H9 (cell line): ENCODE results near the gene NR3C2. TPM values are rescaled to one million over a fixed set of nuclear protein-coding genes. Genes with fewer than 3 reads are reported as not detected.

Source experiments
- DNase-seq: peaks from one replicate; pipeline ENCODE4 v3.0.0-alpha.2; 2017
- H2AFZ ChIP-seq: one replicate; pipeline ENCODE4 v1.6.1; 2013; ENCODE audit warnings: mild to moderate bottlenecking, low read length, control low read depth, moderate library complexity
- H2AK5ac ChIP-seq: 2 replicates; pipeline ENCODE4 v1.6.1; 2013; ENCODE audit warnings: low read length, control low read depth, mixed read lengths; ENCODE audit not compliant: insufficient read length
- H2BK120ac ChIP-seq: one replicate; pipeline ENCODE4 v1.6.1; 2013; ENCODE audit warnings: low read depth, mild to moderate bottlenecking, low read length, control low read depth, inconsistent platforms; ENCODE audit not compliant: poor library complexity, severe bottlenecking
- H2BK12ac ChIP-seq: 2 replicates; pipeline ENCODE4 v1.6.1; 2013; ENCODE audit warnings: low read length, control low read depth, mixed read lengths, low read depth; ENCODE audit not compliant: insufficient read length
- H2BK15ac ChIP-seq: 2 replicates; pipeline ENCODE4 v1.6.1; 2013; ENCODE audit warnings: low read depth, low read length, control low read depth
- H2BK20ac ChIP-seq: one replicate; pipeline ENCODE4 v1.6.1; 2013; ENCODE audit warnings: low read depth, mild to moderate bottlenecking, low read length, control low read depth, inconsistent platforms; ENCODE audit not compliant: poor library complexity, severe bottlenecking
- H2BK5ac ChIP-seq: 2 replicates; pipeline ENCODE4 v1.6.1; 2013; ENCODE audit warnings: low read length, control low read depth, mixed read lengths; ENCODE audit not compliant: insufficient read length
- H3K14ac ChIP-seq: 2 replicates; pipeline ENCODE4 v1.6.1; 2013; ENCODE audit warnings: low read length, control low read depth; ENCODE audit not compliant: insufficient read depth
- H3K18ac ChIP-seq: 2 replicates; pipeline ENCODE4 v1.6.1; 2013; ENCODE audit warnings: low read depth, mild to moderate bottlenecking, mixed read lengths, low read length, control low read depth; ENCODE audit not compliant: insufficient read length
- H3K23ac ChIP-seq: 2 replicates; pipeline ENCODE4 v1.6.1; 2013; ENCODE audit warnings: low read length, control low read depth, mixed read lengths, low read depth; ENCODE audit not compliant: insufficient read length
- H3K23me2 ChIP-seq: 2 replicates; pipeline ENCODE4 v1.6.1; 2013; ENCODE audit warnings: low read depth, mild to moderate bottlenecking, mixed read lengths, low read length, control low read depth; ENCODE audit not compliant: insufficient read length, poor library complexity, severe bottlenecking
- H3K27ac ChIP-seq: 2 replicates; pipeline ENCODE4 v1.5.1; 2013; ENCODE audit warnings: low read length, control low read depth, mixed read lengths, low read depth; ENCODE audit not compliant: insufficient read length
- H3K27me3 ChIP-seq: 2 replicates; pipeline ENCODE4 v1.6.1; 2013; ENCODE audit warnings: low read length, control low read depth, inconsistent platforms; ENCODE audit not compliant: insufficient read depth
- H3K4ac ChIP-seq: 2 replicates; pipeline ENCODE4 v1.6.1; 2013; ENCODE audit warnings: low read depth, mild to moderate bottlenecking, control low read depth, inconsistent platforms, low read length, moderate library complexity
- H3K4me1 ChIP-seq: 2 replicates; pipeline ENCODE4 v1.6.1; 2013; ENCODE audit warnings: low read length, control low read depth, inconsistent platforms; ENCODE audit not compliant: insufficient read depth
- H3K4me2 ChIP-seq: 2 replicates; pipeline ENCODE4 v1.6.1; 2013; ENCODE audit warnings: low read length, control low read depth, mixed read lengths; ENCODE audit not compliant: insufficient read length, insufficient read depth
- H3K56ac ChIP-seq: 2 replicates; pipeline ENCODE4 v1.6.1; 2013; ENCODE audit warnings: low read depth, mild to moderate bottlenecking, mixed read lengths, low read length, control low read depth; ENCODE audit not compliant: insufficient read length
- H3K79me1 ChIP-seq: 2 replicates; pipeline ENCODE4 v1.6.1; 2013; ENCODE audit warnings: low read depth, mild to moderate bottlenecking, moderate library complexity, low read length, control low read depth, inconsistent platforms; ENCODE audit not compliant: insufficient read depth, poor library complexity, severe bottlenecking
- H3K79me2 ChIP-seq: 2 replicates; pipeline ENCODE4 v1.6.1; 2013; ENCODE audit warnings: low read length, control low read depth, inconsistent platforms; ENCODE audit not compliant: insufficient read depth
- H3K9ac ChIP-seq: 2 replicates; pipeline ENCODE4 v1.6.1; 2013; ENCODE audit warnings: low read length, control low read depth, mixed read lengths; ENCODE audit not compliant: insufficient read length; ENCODE audit errors: extremely low read depth
- H3K9me3 ChIP-seq: one replicate; pipeline ENCODE4 v1.6.1; 2013; ENCODE audit warnings: low read depth, low read length, inconsistent platforms; ENCODE audit not compliant: control insufficient read depth
- H3T11ph ChIP-seq: one replicate; pipeline ENCODE4 v1.6.1; 2013; ENCODE audit warnings: mild to moderate bottlenecking, low read length, control low read depth, inconsistent platforms
- H4K20me1 ChIP-seq: one replicate; pipeline ENCODE4 v1.6.1; 2013; ENCODE audit not compliant: control insufficient read depth, insufficient read length, insufficient read depth
- H4K5ac ChIP-seq: 2 replicates; pipeline ENCODE4 v1.6.1; 2013; ENCODE audit warnings: low read depth, mild to moderate bottlenecking, mixed read lengths, low read length, control low read depth; ENCODE audit not compliant: insufficient read length
- H4K8ac ChIP-seq: replicated peaks from 2 replicates; pipeline ENCODE4 v1.6.1; 2013; ENCODE audit warnings: low read length, control low read depth, mixed read lengths, low read depth; ENCODE audit not compliant: insufficient read length
- H4K91ac ChIP-seq: 2 replicates; pipeline ENCODE4 v1.6.1; 2013; ENCODE audit warnings: low read depth, mild to moderate bottlenecking, moderate library complexity, mixed read lengths, low read length, control low read depth; ENCODE audit not compliant: insufficient read length
- H3K27ac Mint-ChIP-seq, 3 experiments: 2 replicates in 2 of 3; 3 replicates in 1 of 3; pipeline ENCODE4 v1.8.0; 2020 to 2021; ENCODE audit warnings: mixed read lengths in 3 of 3, mild to moderate bottlenecking in 1 of 3, moderate library complexity in 1 of 3
- H3K27me3 Mint-ChIP-seq: 2 replicates; pipeline ENCODE4 v1.8.0; 2021; ENCODE audit warnings: low read depth, mild to moderate bottlenecking, moderate library complexity, mixed read lengths
- H3K36me3 Mint-ChIP-seq, 3 experiments: 2 replicates in 2 of 3; 3 replicates in 1 of 3; pipeline ENCODE4 v1.8.0; 2020 to 2021; ENCODE audit warnings: low read depth in 3 of 3, mixed read lengths in 3 of 3; ENCODE audit not compliant: insufficient read depth in 1 of 3
- H3K4me1 Mint-ChIP-seq, 2 experiments: 2 replicates each; pipeline ENCODE4 v1.8.0; 2020; ENCODE audit warnings: mixed read lengths in 2 of 2
- H3K4me3 Mint-ChIP-seq, 2 experiments: 2 replicates in 1 of 2; 3 replicates in 1 of 2; pipeline ENCODE4 v1.8.0; 2020 to 2021; ENCODE audit warnings: mild to moderate bottlenecking in 2 of 2, mixed read lengths in 2 of 2, moderate library complexity in 1 of 2
- H3K9me3 Mint-ChIP-seq, 2 experiments: 2 replicates in 1 of 2; 3 replicates in 1 of 2; pipeline ENCODE4 v1.8.0; 2020; ENCODE audit warnings: mild to moderate bottlenecking in 2 of 2, mixed read lengths in 2 of 2, moderate library complexity in 1 of 2
- WGBS: extraction: QIAGEN DNeasy Blood & Tissue Kit; methylation state at CpG from one replicate; pipeline ENCODE4 v1.1.7; 2013; ENCODE audit warnings: missing lambda C conversion rate, low lambda C conversion rate, mixed read lengths; ENCODE audit not compliant: insufficient read length; ENCODE audit errors: extremely low coverage; 5-methylcytosine and 5-hydroxymethylcytosine counted together
- total RNA-seq: library from RNA; stranded (reverse); gene quantifications from 2 replicates; pipeline ENCODE4 v1.2.1, GENCODE V29; 2021
- TF ChIP-seq, protein P1 (sequence below): fragments of 200-600 bp; sonication (generic); conservative IDR thresholded peaks from 3 replicates; pipeline ENCODE4 v1.8.0; 2021; ENCODE audit warnings: antibody characterized with exemption, mild to moderate bottlenecking

NR3C2 gene
- total RNA-seq, 1 experiment from 2014 or later = 1.4 TPM

DNA sequence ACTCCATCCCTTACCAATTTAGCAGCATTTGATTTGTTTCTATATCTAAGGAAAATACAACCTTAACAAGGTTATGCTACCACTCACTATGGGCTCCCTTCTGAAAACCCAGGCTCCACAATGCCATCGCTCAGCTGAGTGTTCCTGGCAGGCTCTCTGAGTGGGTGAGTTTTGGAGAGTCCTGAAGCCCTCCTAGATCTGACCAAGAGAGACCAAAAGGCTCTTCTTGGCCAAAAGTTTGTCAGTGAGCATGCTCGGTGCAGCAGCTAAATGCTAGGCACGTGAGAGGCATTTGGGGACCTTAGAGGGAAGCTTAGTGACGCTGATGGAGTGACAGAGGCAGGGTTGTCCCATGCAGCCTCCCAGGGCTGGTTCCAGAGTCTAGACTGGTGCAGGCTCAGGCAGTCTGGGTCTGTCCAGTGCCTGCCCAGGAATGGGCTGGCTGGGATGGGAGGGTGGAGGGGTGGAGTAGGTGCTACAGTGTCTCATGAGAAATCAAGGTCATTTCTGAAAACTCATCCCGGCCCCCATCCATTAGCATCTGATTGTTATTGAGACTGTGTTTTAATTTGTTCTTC, 346.8 kb downstream of the NR3C2 start:
- no peak overlapping the region for H2BK120ac ChIP-seq
- H4K8ac ChIP-seq = no peak overlapping the region
- H3K4me2 ChIP-seq = no peak overlapping the region
- H3K27me3 Mint-ChIP-seq = no peaks in the 10 kb centered on the region
- H2AK5ac ChIP-seq = no peak overlapping the region
- H3K36me3 Mint-ChIP-seq = peaks cover 0 to 5% (median 4%) of the 10 kb centered on the region in 3 experiments; a peak in 2 of 7 replicates
- no peak overlapping the region for H3K18ac ChIP-seq
- TF ChIP-seq, protein P1, sequence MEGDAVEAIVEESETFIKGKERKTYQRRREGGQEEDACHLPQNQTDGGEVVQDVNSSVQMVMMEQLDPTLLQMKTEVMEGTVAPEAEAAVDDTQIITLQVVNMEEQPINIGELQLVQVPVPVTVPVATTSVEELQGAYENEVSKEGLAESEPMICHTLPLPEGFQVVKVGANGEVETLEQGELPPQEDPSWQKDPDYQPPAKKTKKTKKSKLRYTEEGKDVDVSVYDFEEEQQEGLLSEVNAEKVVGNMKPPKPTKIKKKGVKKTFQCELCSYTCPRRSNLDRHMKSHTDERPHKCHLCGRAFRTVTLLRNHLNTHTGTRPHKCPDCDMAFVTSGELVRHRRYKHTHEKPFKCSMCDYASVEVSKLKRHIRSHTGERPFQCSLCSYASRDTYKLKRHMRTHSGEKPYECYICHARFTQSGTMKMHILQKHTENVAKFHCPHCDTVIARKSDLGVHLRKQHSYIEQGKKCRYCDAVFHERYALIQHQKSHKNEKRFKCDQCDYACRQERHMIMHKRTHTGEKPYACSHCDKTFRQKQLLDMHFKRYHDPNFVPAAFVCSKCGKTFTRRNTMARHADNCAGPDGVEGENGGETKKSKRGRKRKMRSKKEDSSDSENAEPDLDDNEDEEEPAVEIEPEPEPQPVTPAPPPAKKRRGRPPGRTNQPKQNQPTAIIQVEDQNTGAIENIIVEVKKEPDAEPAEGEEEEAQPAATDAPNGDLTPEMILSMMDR = no peak
- H3K14ac ChIP-seq = no peak overlapping the region; the same call in 1 of the 2 replicates
- H3K27ac ChIP-seq = no peak overlapping the region
- peaks cover 27 to 31% of the 10 kb centered on the region in 2 experiments for H3K4me1 Mint-ChIP-seq
- H3K27me3 ChIP-seq = no peaks in the 10 kb centered on the region
- no peak overlapping the region for H2BK15ac ChIP-seq
- no peak overlapping the region for H3K4ac ChIP-seq
- H3K9me3 Mint-ChIP-seq = peaks cover 0 to 3% of the 10 kb centered on the region in 2 experiments; a peak in 3 of 5 replicates
- no peak for DNase-seq
- H4K20me1 ChIP-seq = no peaks in the 10 kb centered on the region
- no peaks in the 10 kb centered on the region for H3K9me3 ChIP-seq
- no peak overlapping the region; a peak in 1 of 7 replicates for H3K27ac Mint-ChIP-seq
- no peak overlapping the region for H2BK5ac ChIP-seq
- no peak overlapping the region for H3K23ac ChIP-seq
- H3K4me3 Mint-ChIP-seq = no peak overlapping the region
- H3K4me1 ChIP-seq = peaks cover 8% of the 10 kb centered on the region; the same call in 1 of the 2 replicates
- no peak overlapping the region for H3T11ph ChIP-seq
- no peaks in the 10 kb centered on the region for H3K23me2 ChIP-seq
- no peak overlapping the region for H4K91ac ChIP-seq
- no peak overlapping the region for H2BK20ac ChIP-seq
- H3K79me1 ChIP-seq = no peaks in the 10 kb centered on the region
- H3K56ac ChIP-seq = no peak overlapping the region
- no peak overlapping the region for H4K5ac ChIP-seq
- H3K79me2 ChIP-seq = no peaks in the 10 kb centered on the region
- WGBS = no CpG with 5 or more reads among the region's 5 CpGs
- no peak overlapping the region for H2AFZ ChIP-seq
- no peak overlapping the region for H3K9ac ChIP-seq
- H2BK12ac ChIP-seq = no peak overlapping the region
